GM21737 (cell line): ENCODE results near the gene ENGASE.
"Not testable (repeated sequence)": the region's sequence is repeated elsewhere in the genome, so short reads cannot be mapped to it uniquely, and the experiment has no call there.

Source experiments
- ATAC-seq: cut with Tn5 transposase; IDR thresholded peaks from one replicate; pipeline ENCODE4 v1.9.1; 2021; ENCODE audit warnings: mild to moderate bottlenecking, moderate library complexity; ENCODE audit not compliant: unreplicated experiment

ENGASE gene

GRCh38 chr17:79074649-79075445, at the start of gene ENGASE:
ENGASE (plus strand) TSS chr17:79074824; CDS start chr17:79074945, 121 bp downstream.
- peak; percentile 91 for ATAC-seq

DNA sequence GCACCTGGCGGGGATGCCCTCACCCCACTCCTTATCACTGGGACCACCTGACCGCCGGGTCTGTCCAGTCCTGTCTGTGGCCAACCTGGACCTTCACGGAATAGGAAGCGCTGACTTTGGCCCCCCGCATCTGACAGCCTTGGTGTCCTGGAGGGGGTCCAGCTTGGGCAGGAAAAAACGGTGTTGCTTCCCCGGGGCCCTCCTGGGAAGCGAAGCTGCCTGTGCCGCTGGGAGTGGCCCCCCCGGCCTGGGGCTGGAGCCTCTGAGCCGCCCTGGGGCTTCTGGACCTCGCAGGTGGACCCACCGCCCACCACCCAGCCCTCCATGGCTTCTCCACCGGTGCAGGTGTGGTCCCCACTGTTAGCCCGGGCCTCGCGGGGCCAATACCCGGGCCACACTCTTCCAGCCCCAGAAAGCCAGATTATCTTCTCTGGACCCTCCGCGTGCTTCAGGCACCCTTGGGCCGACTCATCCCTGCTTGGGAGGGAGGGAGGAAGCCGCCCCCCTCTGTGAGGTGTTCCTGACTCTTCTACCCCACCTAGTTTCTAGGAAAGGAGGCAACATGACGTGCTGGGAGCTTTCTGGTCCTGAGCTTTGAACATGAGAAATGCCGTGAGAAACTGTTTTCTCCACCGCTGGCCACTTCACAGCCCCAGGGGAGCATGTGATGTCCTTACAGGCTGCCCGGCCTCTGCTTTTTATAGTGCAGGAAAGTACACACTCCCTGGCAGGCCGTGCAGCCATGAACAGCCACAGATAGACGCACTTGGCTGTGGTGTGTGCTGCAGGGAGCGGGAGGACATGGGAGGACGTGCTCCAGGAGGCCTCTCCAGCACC, 49.5 kb upstream of the ENGASE start:
- ATAC-seq, result no peak

GRCh38 chr17:79026376-79027273, 48.0 kb upstream of the ENGASE start:
- ATAC-seq, result no peak

- ATAC-seq, result no peak
These were observed 47.2 kb upstream of the ENGASE start for GRCh38 chr17:79027274-79027924.

DNA sequence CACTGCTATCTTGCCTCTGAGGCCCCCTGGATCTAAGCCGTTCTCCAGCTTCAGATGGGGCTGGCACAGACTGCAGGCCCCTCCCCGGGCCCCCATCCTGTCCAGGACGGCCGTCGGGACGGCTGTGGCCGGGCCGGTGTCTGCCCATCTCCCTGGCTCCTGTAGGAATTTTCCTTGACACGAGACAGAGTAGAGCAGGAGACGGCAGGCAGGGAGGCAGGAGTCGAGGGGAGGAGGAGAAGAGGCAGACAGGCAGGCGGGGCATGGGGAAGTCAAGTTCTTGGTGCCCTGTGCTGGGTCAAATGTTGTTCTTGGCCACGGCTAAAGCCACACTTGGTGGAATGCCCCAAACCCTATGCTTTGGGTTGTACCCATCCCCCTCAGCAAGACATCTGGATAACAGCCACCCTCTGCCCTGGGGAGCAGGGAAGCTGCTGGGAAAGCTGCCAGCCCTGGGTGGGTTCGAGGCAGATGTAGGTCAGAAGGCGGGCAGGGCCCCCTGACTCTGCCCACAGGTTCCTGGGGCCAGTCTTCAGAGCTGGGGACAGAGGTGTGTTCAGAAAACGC, 46.6 kb upstream of the ENGASE start:
- no peak for ATAC-seq

- no peak for ATAC-seq
These were observed 45.9 kb upstream of the ENGASE start for GRCh38 chr17:79028496-79029326.

DNA sequence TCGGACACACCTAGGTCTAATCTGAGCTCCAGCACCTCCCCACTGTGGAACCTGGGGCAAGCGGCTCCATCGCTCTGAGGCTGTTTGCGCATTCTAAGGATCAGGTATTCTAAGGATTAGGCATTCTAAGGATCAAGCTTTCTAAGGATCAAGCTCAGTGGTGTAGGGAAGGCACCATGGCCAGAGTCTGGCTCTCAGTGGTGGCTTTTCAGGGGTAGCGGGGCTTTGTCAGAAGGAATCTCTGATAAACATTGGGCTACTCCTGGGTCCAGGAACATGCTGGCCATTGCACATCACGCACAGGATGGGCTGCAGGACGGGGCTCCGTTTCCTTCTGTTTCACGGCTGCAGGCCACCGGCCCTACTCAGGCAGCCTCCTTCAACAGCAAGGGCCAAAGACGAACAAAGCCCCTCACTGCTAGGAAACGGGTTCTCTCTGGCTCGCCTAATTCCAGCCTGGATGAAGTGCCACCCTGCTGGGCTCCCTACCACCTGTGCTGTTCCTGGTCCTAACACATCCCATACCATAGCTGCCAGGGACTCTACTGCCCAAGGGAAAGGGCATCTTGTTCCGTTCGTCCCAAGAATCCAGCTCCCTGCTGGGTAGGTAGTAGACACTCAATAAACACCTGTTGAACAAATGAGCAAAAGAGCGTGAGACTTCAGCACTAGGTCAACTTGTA, 45.2 kb upstream of the ENGASE start:
- ATAC-seq, result no peak

GRCh38 chr17:79030636-79031035, 44.0 kb upstream of the ENGASE start:
- ATAC-seq, result not testable (repeated sequence)

DNA sequence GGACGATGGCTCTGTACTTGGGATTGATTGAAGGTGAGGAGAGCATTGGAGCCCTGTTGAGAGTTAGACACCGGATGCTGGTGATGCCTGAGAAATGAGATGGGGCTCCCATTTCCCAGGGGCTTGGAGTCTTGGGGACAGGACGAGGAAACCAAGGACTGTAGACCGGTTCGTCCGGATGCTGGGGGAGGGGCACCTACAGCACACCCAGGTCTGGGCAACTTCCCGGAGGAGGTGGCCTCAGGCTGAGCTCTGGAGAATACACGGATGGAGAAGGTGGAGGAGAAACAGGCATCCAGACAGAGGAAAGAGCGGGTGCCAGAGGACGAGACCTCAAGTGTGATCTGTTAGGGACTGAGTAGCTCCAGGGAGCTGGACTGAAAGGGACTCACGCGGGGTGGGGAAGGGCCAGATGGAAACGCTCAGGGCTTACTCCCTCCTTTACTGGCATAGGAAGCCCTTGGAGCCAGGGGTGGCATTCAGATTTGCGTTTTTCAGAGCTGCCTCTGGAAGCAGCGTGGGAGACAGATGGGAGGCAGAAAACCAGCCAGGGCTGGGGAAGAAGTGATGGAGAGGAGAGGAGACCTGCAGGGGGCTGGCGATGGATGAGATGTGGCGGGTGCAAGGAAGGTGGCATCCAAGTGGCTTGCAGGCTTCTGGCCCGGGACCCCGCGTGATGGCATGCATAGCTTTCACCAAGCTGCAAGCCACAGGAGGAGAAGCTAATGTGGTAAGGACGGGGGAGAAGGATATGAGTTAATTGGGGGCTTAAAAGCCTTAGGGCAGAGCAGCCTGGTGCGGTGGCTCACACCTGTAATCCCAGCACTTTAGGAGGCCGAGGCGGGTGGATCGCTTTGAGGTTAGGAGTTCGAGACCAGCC, 42.4 kb upstream of the ENGASE start:
- no peak for ATAC-seq

- ATAC-seq, result no peak
These were observed 41.5 kb upstream of the ENGASE start for GRCh38 chr17:79033046-79033616.

DNA sequence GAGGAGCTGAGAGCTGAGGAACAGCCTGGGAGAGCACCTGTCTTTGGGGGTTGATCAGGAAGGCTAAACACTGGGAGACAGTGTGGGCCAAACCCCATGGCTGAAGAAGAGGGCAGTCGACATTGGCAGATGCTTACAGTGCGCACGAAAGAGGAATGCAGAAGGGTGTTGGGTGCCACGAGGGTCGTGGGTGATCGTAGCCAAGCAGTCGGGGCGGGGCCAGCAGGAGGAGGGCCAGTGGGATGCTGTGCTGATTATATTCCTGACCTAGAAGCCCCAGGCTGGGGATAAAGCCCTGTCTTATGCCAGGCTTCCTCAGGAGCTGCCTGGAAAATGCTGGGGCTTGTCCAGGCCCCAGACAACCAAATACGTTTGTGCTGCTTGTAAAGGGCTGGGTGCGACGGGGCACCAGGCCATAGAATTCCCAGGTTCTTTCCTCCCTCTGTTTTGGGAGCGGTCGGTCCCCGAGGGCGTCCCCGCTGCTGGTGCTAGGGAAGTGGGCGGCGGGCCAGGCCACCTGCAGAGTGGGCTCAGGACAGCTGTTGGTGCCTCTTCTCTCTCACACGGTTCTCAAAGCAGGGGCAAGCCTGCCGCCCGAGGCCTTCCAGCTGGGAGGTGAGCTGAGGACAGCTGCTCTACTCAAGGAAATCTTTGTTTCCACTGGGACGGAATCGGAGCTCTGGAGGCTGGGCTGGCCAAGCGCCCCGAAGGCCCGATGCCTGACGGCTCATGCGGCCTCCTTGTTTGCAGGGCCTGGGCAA, 40.7 kb upstream of the ENGASE start:
- ATAC-seq, result no peak

GRCh38 chr17:79034931-79035485, 39.6 kb upstream of the ENGASE start:
- ATAC-seq, result no peak

DNA sequence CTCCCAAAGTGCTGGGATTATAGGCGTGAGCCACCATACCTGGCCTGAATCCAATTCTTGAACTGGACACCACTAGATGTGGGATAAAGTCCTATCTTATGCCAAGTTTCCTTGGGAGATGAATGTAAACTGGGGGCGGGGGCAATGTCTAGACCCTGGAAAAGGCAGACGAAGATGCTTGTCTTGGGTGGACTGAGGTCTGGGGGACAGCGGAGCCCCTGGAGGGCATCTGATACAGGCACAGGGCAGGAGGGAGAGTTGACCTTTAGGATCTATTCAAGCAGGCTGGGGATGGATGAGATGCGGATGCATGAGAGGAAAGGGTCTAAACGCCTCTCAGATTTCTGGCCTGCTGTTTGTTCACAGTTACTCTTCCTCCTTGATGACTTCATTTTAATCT, 38.9 kb upstream of the ENGASE start:
- no peak for ATAC-seq

GRCh38 chr17:79036181-79036580, 38.4 kb upstream of the ENGASE start:
- no peak for ATAC-seq

DNA sequence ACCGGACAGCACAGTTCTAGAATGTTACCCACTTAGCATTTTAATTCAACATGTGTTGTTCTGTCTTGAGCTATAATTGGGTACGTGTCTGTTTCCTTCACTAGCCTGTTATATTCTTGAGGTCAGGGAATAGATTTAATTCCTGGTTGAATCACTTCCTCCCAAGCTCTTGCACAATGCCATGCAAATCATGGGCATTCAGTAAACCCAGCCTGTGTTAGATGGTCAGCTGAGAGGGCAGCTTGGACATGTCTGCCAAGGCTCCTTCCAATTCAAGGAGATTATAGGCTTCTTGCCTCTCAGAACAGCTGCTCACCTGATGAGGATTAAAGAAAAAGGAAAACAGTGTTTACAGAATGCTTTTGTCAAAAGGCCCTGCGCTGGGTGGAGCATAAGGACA, 38.0 kb upstream of the ENGASE start:
- no peak for ATAC-seq

DNA sequence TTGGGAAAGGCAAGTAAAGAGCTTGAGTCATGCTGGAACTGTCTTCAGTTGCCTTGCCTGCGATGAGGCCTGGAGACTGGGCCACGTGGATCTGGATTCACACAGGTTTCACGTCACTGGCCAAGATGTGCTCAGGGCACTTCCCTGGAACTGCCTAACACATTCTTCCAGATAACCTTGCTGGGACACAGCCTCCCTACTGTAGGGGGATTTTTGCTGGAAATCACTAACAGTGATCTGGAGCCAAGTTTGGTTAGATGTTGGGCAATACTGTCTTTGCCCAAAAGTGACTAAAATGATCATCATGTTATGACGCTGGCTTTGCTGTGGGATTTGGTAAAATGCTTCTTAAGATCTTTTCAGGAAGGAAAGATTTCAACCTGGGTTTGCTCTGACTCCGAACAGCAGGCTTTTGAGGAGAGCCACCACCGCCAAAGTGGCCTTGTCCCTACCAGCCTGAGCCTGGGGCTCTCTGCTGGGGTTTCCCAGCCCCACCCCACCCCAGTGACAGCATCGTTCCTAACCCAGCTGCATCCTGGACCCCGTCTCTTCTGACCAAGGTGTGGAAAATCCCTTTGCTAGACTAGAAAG, 36.0 kb upstream of the ENGASE start:
- no peak for ATAC-seq
